Measurements from ENCODE around the gene IFIT1B. TPM values are rescaled to one million over a fixed set of nuclear protein-coding genes. Genes with fewer than 3 reads are reported as not detected.

The IFIT1B gene
- total RNA-seq, 4 donors from 2014 or later: not detected

- TF ChIP-seq CTCF (IDR thresholded peaks at IDR 0.05) (no peak), POLR2A (IDR thresholded peaks at IDR 0.05) (no peak)
- H3K27ac ChIP-seq: no peak overlapping the region
- no peak for DNase-seq
- H3K36me3 ChIP-seq: no peaks in the 10 kb centered on the region
- H3K4me3 ChIP-seq (replicated peaks in 1 of 3): no peak overlapping the region
- H3K9me3 ChIP-seq: no peaks in the 10 kb centered on the region
- intact Hi-C loops (cut with DNase I): no loop called here
- 93 to 94% methylated on average over 2 of the region's 2 CpGs for WGBS, 2 donors
- no peaks in the 10 kb centered on the region for H3K27me3 ChIP-seq
- peaks cover 14 to 28% of the 10 kb centered on the region in 2 donors for H3K4me1 ChIP-seq
These were observed 22.4 kb upstream of the IFIT1B start for GRCh38 chr10:89355394-89355931.

- DNase-seq: peak; percentile 47 to 56
- intact Hi-C loops (cut with DNase I): no loop called here
- 59 to 94% methylated on average over 1 of the region's 1 CpG for WGBS, 2 donors
These were observed 20.8 kb upstream of the IFIT1B start for GRCh38 chr10:89357096-89357495.

GRCh38 chr10:89357975-89358374, 19.9 kb upstream of the IFIT1B start:
- no peak for TF ChIP-seq POLR2A (IDR thresholded peaks at IDR 0.05)
- TF ChIP-seq CTCF (IDR thresholded peaks at IDR 0.05): no peak
- no peak for DNase-seq
- no peak overlapping the region for H3K4me3 ChIP-seq (replicated peaks in 1 of 3)
- no peaks in the 10 kb centered on the region for H3K27me3 ChIP-seq
- intact Hi-C loops (cut with DNase I): no loop called here
- H3K36me3 ChIP-seq: no peaks in the 10 kb centered on the region
- WGBS, 2 donors: 94 to 100% methylated on average over 2 of the region's 2 CpGs
- peaks cover 0 to 8% of the 10 kb centered on the region in 2 donors for H3K4me1 ChIP-seq
- H3K27ac ChIP-seq: no peak overlapping the region
- H3K9me3 ChIP-seq: no peaks in the 10 kb centered on the region

More at GRCh38 chr10:89357096-89357495, 20.8 kb upstream of the IFIT1B start:
- no peak overlapping the region for H3K4me3 ChIP-seq (replicated peaks in 1 of 3)
- H3K27me3 ChIP-seq: no peaks in the 10 kb centered on the region
- TF ChIP-seq POLR2A (IDR thresholded peaks at IDR 0.05) (no peak), CTCF (IDR thresholded peaks at IDR 0.05) (no peak)
- H3K27ac ChIP-seq: peak overlapping the region in 2 of 3 donors; percentile 12 to 22
- H3K9me3 ChIP-seq: no peaks in the 10 kb centered on the region
- H3K36me3 ChIP-seq: no peaks in the 10 kb centered on the region
- peaks cover under 1 to 12% of the 10 kb centered on the region in 2 donors for H3K4me1 ChIP-seq

- TF ChIP-seq CTCF (IDR thresholded peaks at IDR 0.05) (no peak), POLR2A (IDR thresholded peaks at IDR 0.05) (no peak)
- no peaks in the 10 kb centered on the region for H3K36me3 ChIP-seq
These were observed 17.7 kb upstream of the IFIT1B start for GRCh38 chr10:89360157-89360556.

GRCh38 chr10:89362929-89363328, 14.9 kb upstream of the IFIT1B start:
- Histone ChIP-seq H3K4me3 (replicated peaks in 1 of 3) (no peak overlapping the region), H3K4me1 (peaks cover 6% of the 10 kb centered on the region in 2 donors), H3K27me3 (no peaks in the 10 kb centered on the region), H3K9me3 (no peaks in the 10 kb centered on the region), H3K36me3 (no peaks in the 10 kb centered on the region), H3K27ac (no peak overlapping the region)
- no peak for DNase-seq
- no peak for TF ChIP-seq CTCF (IDR thresholded peaks at IDR 0.05)
- TF ChIP-seq POLR2A (IDR thresholded peaks at IDR 0.05): no peak
- intact Hi-C loops (cut with DNase I): no loop called here

More at GRCh38 chr10:89360157-89360556, 17.7 kb upstream of the IFIT1B start:
- Histone ChIP-seq H3K27ac (no peak overlapping the region), H3K27me3 (no peaks in the 10 kb centered on the region), H3K4me3 (replicated peaks in 1 of 3) (no peak overlapping the region), H3K4me1 (peaks cover 0 to 8% of the 10 kb centered on the region in 2 donors), H3K9me3 (no peaks in the 10 kb centered on the region)
- DNase-seq: no peak
- intact Hi-C loops (cut with DNase I): no loop called here

Data from thyroid gland (tissue), 4 donors.